ENCODE results near the gene ST7. TPM values are rescaled to one million over a fixed set of nuclear protein-coding genes. Genes with fewer than 3 reads are reported as not detected.

Gene ST7
- total RNA-seq, 1 experiment from 2014 or later, result 22.6 TPM

GRCh38 chr7:117126676-117127075 lies 173.4 kb downstream of the ST7 start:
- DNase-seq (ENCODE audit: low read depth), result no peak
- in situ Hi-C loops (cut with HindIII; ENCODE audit: low pct_unique_long_range_greater_than_20kb, low sequenced_read_pairs), result no loop called here

- in situ Hi-C loops (cut with HindIII; ENCODE audit: low pct_unique_long_range_greater_than_20kb, low sequenced_read_pairs), result no loop called here
- DNase-seq (ENCODE audit: low read depth), result peak; percentile 21
Measured at GRCh38 chr7:117127585-117128168, 174.4 kb downstream of the ST7 start.

GRCh38 chr7:117129521-117129955 lies 176.2 kb downstream of the ST7 start:
- in situ Hi-C loops (cut with HindIII; ENCODE audit: low pct_unique_long_range_greater_than_20kb, low sequenced_read_pairs), result no loop called here
- no peak for DNase-seq (ENCODE audit: low read depth)

GRCh38 chr7:117130262-117130661 lies 177.0 kb downstream of the ST7 start:
- in situ Hi-C loops (cut with HindIII; ENCODE audit: low pct_unique_long_range_greater_than_20kb, low sequenced_read_pairs), result no loop called here
- DNase-seq (ENCODE audit: low read depth), result no peak

GRCh38 chr7:117132321-117133120 lies 179.2 kb downstream of the ST7 start:
- DNase-seq (ENCODE audit: low read depth), result peak; percentile 56
- in situ Hi-C loops (cut with HindIII; ENCODE audit: low pct_unique_long_range_greater_than_20kb, low sequenced_read_pairs), result no loop called here

GRCh38 chr7:117133125-117133524 lies 179.8 kb downstream of the ST7 start:
- in situ Hi-C loops (cut with HindIII; ENCODE audit: low pct_unique_long_range_greater_than_20kb, low sequenced_read_pairs), result no loop called here

GRCh38 chr7:117134411-117134810 lies 181.1 kb downstream of the ST7 start:
- in situ Hi-C loops (cut with HindIII; ENCODE audit: low pct_unique_long_range_greater_than_20kb, low sequenced_read_pairs), result no loop called here
- DNase-seq (ENCODE audit: low read depth), result no peak

More at GRCh38 chr7:117133125-117133524, 179.8 kb downstream of the ST7 start:
- DNase-seq (ENCODE audit: low read depth), result no peak

GRCh38 chr7:117134889-117135552 lies 181.7 kb downstream of the ST7 start:
- no peak for DNase-seq (ENCODE audit: low read depth)
- in situ Hi-C loops (cut with HindIII; ENCODE audit: low pct_unique_long_range_greater_than_20kb, low sequenced_read_pairs), result no loop called here

- no peak for DNase-seq (ENCODE audit: low read depth)
- in situ Hi-C loops (cut with HindIII; ENCODE audit: low pct_unique_long_range_greater_than_20kb, low sequenced_read_pairs), result no loop called here
Measured at GRCh38 chr7:117135553-117135891, 182.2 kb downstream of the ST7 start.

GRCh38 chr7:117137868-117138267 lies 184.6 kb downstream of the ST7 start:
- in situ Hi-C loops (cut with HindIII; ENCODE audit: low pct_unique_long_range_greater_than_20kb, low sequenced_read_pairs), result no loop called here
- DNase-seq (ENCODE audit: low read depth), result no peak

- in situ Hi-C loops (cut with HindIII; ENCODE audit: low pct_unique_long_range_greater_than_20kb, low sequenced_read_pairs), result no loop called here
Measured at GRCh38 chr7:117138495-117138894, 185.2 kb downstream of the ST7 start.

GRCh38 chr7:117138981-117139380 lies 185.7 kb downstream of the ST7 start:
- DNase-seq (ENCODE audit: low read depth), result no peak
- in situ Hi-C loops (cut with HindIII; ENCODE audit: low pct_unique_long_range_greater_than_20kb, low sequenced_read_pairs), result no loop called here

More at GRCh38 chr7:117138495-117138894, 185.2 kb downstream of the ST7 start:
- no peak for DNase-seq (ENCODE audit: low read depth)

- in situ Hi-C loops (cut with HindIII; ENCODE audit: low pct_unique_long_range_greater_than_20kb, low sequenced_read_pairs), result no loop called here
- DNase-seq (ENCODE audit: low read depth), result no peak
Measured at GRCh38 chr7:117139397-117139984, 186.2 kb downstream of the ST7 start.

- in situ Hi-C loops (cut with HindIII; ENCODE audit: low pct_unique_long_range_greater_than_20kb, low sequenced_read_pairs), result no loop called here
- no peak for DNase-seq (ENCODE audit: low read depth)
Measured at GRCh38 chr7:117140921-117141320, 187.6 kb downstream of the ST7 start.

GRCh38 chr7:117143066-117143465 lies 189.8 kb downstream of the ST7 start:
- in situ Hi-C loops (cut with HindIII; ENCODE audit: low pct_unique_long_range_greater_than_20kb, low sequenced_read_pairs), result no loop called here
- no peak for DNase-seq (ENCODE audit: low read depth)

- DNase-seq (ENCODE audit: low read depth), result no peak
- in situ Hi-C loops (cut with HindIII; ENCODE audit: low pct_unique_long_range_greater_than_20kb, low sequenced_read_pairs), result no loop called here
Measured at GRCh38 chr7:117143580-117143979, 190.3 kb downstream of the ST7 start.

- no peak for DNase-seq (ENCODE audit: low read depth)
- in situ Hi-C loops (cut with HindIII; ENCODE audit: low pct_unique_long_range_greater_than_20kb, low sequenced_read_pairs), result no loop called here
Measured at GRCh38 chr7:117145333-117145732, 192.0 kb downstream of the ST7 start.

- in situ Hi-C loops (cut with HindIII; ENCODE audit: low pct_unique_long_range_greater_than_20kb, low sequenced_read_pairs), result no loop called here
- no peak for DNase-seq (ENCODE audit: low read depth)
Measured at GRCh38 chr7:117146059-117146458, 192.8 kb downstream of the ST7 start.

GRCh38 chr7:117146511-117146910 lies 193.2 kb downstream of the ST7 start:
- in situ Hi-C loops (cut with HindIII; ENCODE audit: low pct_unique_long_range_greater_than_20kb, low sequenced_read_pairs), result no loop called here
- no peak for DNase-seq (ENCODE audit: low read depth)
